Brain microvascular endothelial cell (primary cell): ENCODE results near the gene AMBRA1.

ENCODE experiments used
- DNase-seq: peaks from one replicate; pipeline ENCODE4 v3.0.0-alpha.2; 2020
- H3K27ac ChIP-seq: fragments of 250-450 bp; sonication (Bioruptor Pico); 2 replicates; pipeline ENCODE4 v1.5.1; 2020; ENCODE audit warnings: mild to moderate bottlenecking, moderate library complexity
- H3K27me3 ChIP-seq: fragments of 250-450 bp; sonication (Bioruptor Pico); replicated peaks from 2 replicates; pipeline ENCODE4 v1.5.1; 2020; ENCODE audit warnings: mild to moderate bottlenecking
- H3K36me3 ChIP-seq: fragments of 250-450 bp; sonication (Bioruptor Pico); replicated peaks from 2 replicates; pipeline ENCODE4 v1.5.1; 2020; ENCODE audit warnings: mild to moderate bottlenecking
- H3K4me3 ChIP-seq: 2 replicates; pipeline ENCODE4 v1.5.1; 2011; ENCODE audit warnings: low read depth, mild to moderate bottlenecking, control low read depth, low read length, moderate library complexity
- in situ Hi-C: cut with HindIII; loops from 2 replicates; pipeline ENCODE4 v1.10.0; 2017; ENCODE audit warnings: low sequenced_read_pairs, low pct_ligation_motif_present
- TF ChIP-seq, protein P1 (sequence below): IDR thresholded peaks from 2 replicates; pipeline ENCODE4 v1.5.1; 2011; ENCODE audit warnings: low read depth, mild to moderate bottlenecking, moderate library complexity, low read length, control low read depth, inconsistent platforms; ENCODE audit errors: missing control alignments

Gene AMBRA1

DNA sequence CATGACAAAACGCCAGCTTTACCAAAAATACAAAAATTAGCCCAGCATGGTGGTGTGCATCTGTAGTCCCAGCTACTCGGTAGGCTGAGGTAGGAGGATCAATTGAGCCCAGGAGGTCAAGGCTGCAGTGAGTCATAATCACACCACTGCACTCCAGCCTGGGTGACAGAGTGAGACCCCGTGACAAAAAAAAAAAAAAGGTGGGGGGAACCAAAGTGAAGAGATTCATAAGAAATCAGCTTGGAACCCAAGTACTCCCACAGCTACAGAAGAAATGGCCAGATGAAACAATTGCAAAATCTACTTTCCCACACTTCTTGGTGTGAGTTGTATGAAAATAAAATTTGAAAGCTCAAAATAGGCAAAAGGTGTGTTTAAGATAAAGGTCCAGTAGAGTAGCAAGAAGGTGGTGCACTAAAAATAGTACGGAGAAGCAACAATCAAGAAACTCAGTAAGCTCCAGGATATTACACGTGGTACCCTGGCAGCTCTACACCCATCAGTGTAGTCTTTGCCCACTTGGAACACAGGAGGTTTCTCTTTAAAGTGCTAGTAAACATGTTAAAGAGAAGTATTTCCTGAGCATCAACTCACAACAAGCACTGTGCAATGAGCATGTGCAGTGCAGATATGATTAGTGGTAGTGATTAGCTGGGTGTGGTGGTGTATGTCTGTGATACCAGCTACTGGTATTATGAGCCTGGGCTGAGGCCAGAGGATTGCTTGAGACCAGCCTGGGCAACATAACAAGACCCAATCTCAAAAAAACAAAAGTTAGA lies 17.9 kb upstream of the AMBRA1 start:
- no peaks in the 10 kb centered on the region for H3K36me3 ChIP-seq
- no peak for DNase-seq
- in situ Hi-C loops, result no loop called here
- no peak overlapping the region for H3K27ac ChIP-seq
- H3K4me3 ChIP-seq, result no peak overlapping the region
- TF ChIP-seq, protein P1, sequence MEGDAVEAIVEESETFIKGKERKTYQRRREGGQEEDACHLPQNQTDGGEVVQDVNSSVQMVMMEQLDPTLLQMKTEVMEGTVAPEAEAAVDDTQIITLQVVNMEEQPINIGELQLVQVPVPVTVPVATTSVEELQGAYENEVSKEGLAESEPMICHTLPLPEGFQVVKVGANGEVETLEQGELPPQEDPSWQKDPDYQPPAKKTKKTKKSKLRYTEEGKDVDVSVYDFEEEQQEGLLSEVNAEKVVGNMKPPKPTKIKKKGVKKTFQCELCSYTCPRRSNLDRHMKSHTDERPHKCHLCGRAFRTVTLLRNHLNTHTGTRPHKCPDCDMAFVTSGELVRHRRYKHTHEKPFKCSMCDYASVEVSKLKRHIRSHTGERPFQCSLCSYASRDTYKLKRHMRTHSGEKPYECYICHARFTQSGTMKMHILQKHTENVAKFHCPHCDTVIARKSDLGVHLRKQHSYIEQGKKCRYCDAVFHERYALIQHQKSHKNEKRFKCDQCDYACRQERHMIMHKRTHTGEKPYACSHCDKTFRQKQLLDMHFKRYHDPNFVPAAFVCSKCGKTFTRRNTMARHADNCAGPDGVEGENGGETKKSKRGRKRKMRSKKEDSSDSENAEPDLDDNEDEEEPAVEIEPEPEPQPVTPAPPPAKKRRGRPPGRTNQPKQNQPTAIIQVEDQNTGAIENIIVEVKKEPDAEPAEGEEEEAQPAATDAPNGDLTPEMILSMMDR, result no peak
- H3K27me3 ChIP-seq, result no peaks in the 10 kb centered on the region

DNA sequence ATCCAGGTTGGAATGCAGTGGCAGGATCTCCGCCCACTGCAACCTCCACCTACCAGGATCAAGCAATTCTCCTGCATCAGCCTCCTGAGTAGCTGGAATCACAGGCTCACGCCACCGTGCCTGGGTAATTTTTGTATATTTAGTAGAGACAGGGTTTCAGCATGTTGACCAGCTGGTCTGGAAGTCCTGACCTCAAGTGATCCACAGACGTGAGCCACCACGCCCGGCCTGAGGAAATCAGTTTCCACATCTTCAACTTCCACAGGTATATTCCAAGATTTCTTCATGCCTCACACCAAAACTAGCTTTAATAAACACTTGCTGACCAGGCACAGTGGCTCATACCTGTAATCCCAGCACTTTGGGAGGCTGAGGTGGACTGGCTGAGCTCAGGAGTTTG lies 15.6 kb upstream of the AMBRA1 start:
- Histone ChIP-seq H3K36me3 (no peaks in the 10 kb centered on the region), H3K27me3 (no peaks in the 10 kb centered on the region), H3K27ac (no peak overlapping the region), H3K4me3 (no peak overlapping the region)
- in situ Hi-C loops, result no loop called here
- DNase-seq, result no peak
- TF ChIP-seq, protein P1, result no peak

DNA sequence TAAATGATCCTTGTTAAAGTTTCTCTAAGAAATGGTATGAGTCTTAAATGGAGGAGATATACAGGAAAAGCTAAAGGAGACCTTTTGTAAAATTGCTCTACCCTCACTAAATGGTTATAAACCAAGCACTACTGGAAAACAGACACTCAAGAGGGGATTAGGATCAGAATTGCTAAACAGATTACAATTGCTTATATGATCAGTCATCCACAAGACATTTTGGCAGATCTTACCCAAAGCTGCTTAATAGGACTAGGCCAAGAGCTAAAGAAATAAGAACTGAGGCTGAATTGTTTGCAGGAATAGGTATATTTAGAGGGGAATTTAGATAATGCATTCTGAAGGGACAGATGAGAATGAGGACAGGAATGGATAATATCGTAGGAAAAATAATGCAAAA lies 13.7 kb upstream of the AMBRA1 start:
- H3K4me3 ChIP-seq, result no peak overlapping the region
- in situ Hi-C loops, result no loop called here
- TF ChIP-seq, protein P1, result no peak
- peaks cover 3% of the 10 kb centered on the region for H3K36me3 ChIP-seq
- H3K27me3 ChIP-seq, result no peaks in the 10 kb centered on the region
- H3K27ac ChIP-seq, result no peak overlapping the region
- no peak for DNase-seq

DNA sequence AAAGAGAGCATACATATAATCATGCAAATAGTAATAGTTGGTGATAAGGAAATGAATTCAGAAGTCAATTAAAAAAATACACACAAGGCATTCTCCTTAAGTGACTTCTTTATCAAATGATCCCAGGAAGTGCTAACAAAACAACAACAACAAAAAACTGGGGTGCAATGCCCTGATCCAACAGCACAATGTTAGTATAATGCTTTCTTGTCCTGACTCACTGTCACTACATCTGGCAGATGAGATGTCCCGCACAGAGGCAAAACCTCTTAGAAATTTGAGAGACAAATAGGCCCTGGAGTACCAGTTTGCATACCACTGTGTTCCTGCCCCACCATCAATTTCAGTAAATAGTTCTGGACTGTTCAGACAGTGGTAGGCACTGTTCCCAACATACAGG lies 11.0 kb upstream of the AMBRA1 start:
- DNase-seq, result no peak
- Histone ChIP-seq H3K27me3 (no peaks in the 10 kb centered on the region), H3K27ac (no peak overlapping the region), H3K4me3 (no peak overlapping the region), H3K36me3 (peaks cover 3% of the 10 kb centered on the region)
- in situ Hi-C loops, result no loop called here
- TF ChIP-seq, protein P1, result no peak

DNA sequence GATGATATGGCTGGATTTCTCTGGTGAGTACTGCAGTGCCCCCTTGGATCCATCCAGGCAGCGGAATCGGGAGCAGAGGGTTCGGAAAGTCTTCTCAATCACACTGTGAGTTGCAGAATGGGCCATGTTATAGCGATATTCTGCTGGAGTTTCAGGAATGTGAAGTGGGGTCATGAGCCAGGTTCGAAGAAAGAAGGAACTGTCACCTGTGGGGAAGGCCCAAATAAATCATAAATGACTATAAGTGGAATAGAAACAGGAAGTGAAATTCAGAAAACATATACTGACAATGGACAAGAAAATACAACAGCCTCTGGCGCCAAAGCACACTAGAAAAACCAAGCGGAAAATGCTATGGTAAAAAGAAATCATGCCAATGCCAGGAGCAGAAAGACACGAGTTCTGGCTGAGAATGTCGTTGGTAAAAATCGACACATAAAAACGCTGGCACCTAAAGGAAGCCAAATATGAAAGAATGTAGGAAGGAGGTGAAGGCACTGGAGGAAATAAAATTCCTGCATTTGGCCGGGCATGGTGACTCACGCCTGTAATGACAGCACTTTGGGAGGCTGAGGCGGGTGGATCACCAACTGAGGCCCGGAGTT lies 10.0 kb upstream of the AMBRA1 start:
- no peaks in the 10 kb centered on the region for H3K27me3 ChIP-seq
- no peak overlapping the region for H3K27ac ChIP-seq
- in situ Hi-C loops, result no loop called here
- DNase-seq, result no peak
- TF ChIP-seq, protein P1, result no peak
- no peak overlapping the region for H3K4me3 ChIP-seq
- peaks cover 3% of the 10 kb centered on the region for H3K36me3 ChIP-seq

DNA sequence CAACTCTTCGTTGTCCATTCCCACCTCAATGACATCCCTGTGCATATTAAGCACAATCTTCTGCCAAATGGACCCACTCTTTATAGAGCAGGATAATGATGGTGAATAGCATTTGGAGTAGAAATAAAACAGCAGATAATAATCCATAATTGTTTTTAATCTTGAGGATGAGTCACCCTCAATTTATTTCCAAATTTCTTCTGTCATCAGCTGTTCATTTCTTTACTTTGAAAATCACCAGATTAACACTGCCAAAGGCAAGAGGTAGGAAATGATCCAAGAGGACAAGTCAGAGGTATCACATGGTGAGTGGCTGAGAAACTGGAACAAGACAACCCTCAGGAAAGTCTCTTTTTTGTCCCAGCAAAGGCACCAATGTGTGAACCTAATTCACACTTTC lies 7.3 kb upstream of the AMBRA1 start:
- Histone ChIP-seq H3K4me3 (no peak overlapping the region), H3K27ac (no peak overlapping the region), H3K36me3 (peaks cover 3% of the 10 kb centered on the region), H3K27me3 (no peaks in the 10 kb centered on the region)
- TF ChIP-seq, protein P1, result no peak
- no peak for DNase-seq
- in situ Hi-C loops, result no loop called here
